GM19324 (cell line): ENCODE results near the gene TMEM81.

Source experiments
- ATAC-seq: cut with Tn5 transposase; IDR thresholded peaks from one replicate; pipeline ENCODE4 v1.9.1; 2021; ENCODE audit warnings: mild to moderate bottlenecking, moderate library complexity; ENCODE audit not compliant: unreplicated experiment, low FRiP score

TMEM81 gene

GRCh38 chr1:205084360-205084759 is at the start of gene TMEM81:
Gene TMEM81 (minus strand): TSS chr1:205084460. CDS start chr1:205084320, 140 bp downstream.
- no peak for ATAC-seq

- ATAC-seq, result no peak
Measured at GRCh38 chr1:205133287-205133686, 49.0 kb upstream of the TMEM81 start.

GRCh38 chr1:205129447-205130029 is 45.3 kb upstream of the TMEM81 start:
- ATAC-seq, result no peak

- ATAC-seq, result no peak
Measured at GRCh38 chr1:205128050-205128449, 43.8 kb upstream of the TMEM81 start.

GRCh38 chr1:205127646-205128045 is 43.4 kb upstream of the TMEM81 start:
- no peak for ATAC-seq

- no peak for ATAC-seq
Measured at GRCh38 chr1:205124726-205125125, 40.5 kb upstream of the TMEM81 start.

- ATAC-seq, result no peak
Measured at GRCh38 chr1:205122489-205122882, 38.2 kb upstream of the TMEM81 start.

GRCh38 chr1:205121660-205122488 is 37.6 kb upstream of the TMEM81 start, which contains the start of gene RBBP5:
Gene RBBP5 (minus strand): TSS chr1:205121978. CDS start chr1:205121873, 105 bp downstream.
- ATAC-seq, result peak; percentile 93

GRCh38 chr1:205118752-205119151 is 34.5 kb upstream of the TMEM81 start:
- ATAC-seq, result no peak

- no peak for ATAC-seq
Measured at GRCh38 chr1:205111354-205111753, 27.1 kb upstream of the TMEM81 start.

- ATAC-seq, result no peak
Measured at GRCh38 chr1:205109711-205110110, 25.5 kb upstream of the TMEM81 start.

- no peak for ATAC-seq
Measured at GRCh38 chr1:205109269-205109668, 25.0 kb upstream of the TMEM81 start.

- no peak for ATAC-seq
Measured at GRCh38 chr1:205108464-205108863, 24.2 kb upstream of the TMEM81 start.

- no peak for ATAC-seq
Measured at GRCh38 chr1:205107327-205107726, 23.1 kb upstream of the TMEM81 start.

- ATAC-seq, result no peak
Measured at GRCh38 chr1:205102404-205102803, 18.1 kb upstream of the TMEM81 start.

GRCh38 chr1:205098242-205098641 is 14.0 kb upstream of the TMEM81 start:
- no peak for ATAC-seq

- ATAC-seq, result no peak
Measured at GRCh38 chr1:205095422-205095821, 11.2 kb upstream of the TMEM81 start.

GRCh38 chr1:205091043-205091740 is 6.9 kb upstream of the TMEM81 start:
- no peak for ATAC-seq

- no peak for ATAC-seq
Measured at GRCh38 chr1:205088341-205088740, 4.1 kb upstream of the TMEM81 start.

GRCh38 chr1:205082431-205082830 is 1.8 kb downstream of the TMEM81 start:
- ATAC-seq, result no peak

- no peak for ATAC-seq
Measured at GRCh38 chr1:205077934-205078311, 6.3 kb downstream of the TMEM81 start.
